ENCODE data around the gene CDKN2B-AS1.

- no peak for TF ChIP-seq EZH2 (IDR thresholded peaks at IDR 0.05; ENCODE audit: low read length)
- TF ChIP-seq CTCF (optimal IDR thresholded peaks at IDR 0.05 in 1 of 3, IDR thresholded peaks at IDR 0.05 in 1 of 3, conservative IDR thresholded peaks at IDR 0.05 in 1 of 3; ENCODE audit: extremely low read depth in 1 of 3, insufficient read depth in 2 of 3, low read length in 3 of 3) = no peak
These were observed 94.1 kb downstream of the CDKN2B-AS1 start for GRCh38 chr9:22088717-22089061.

All from keratinocyte (primary cell).